ENCODE results near the gene NLN. TPM values are rescaled to one million over a fixed set of nuclear protein-coding genes. Genes with fewer than 3 reads are reported as not detected.

The NLN gene
- total and polyA plus RNA-seq, 2 of the 4 experiments (the other 2 are of a cell fraction) = 19.1 to 37.1 TPM

GRCh38 chr5:65816729-65817128 is 94.7 kb downstream of the NLN start:
- H3K27me3 ChIP-seq (ENCODE audit: control insufficient read depth, insufficient read depth, low read length) = no peaks in the 10 kb centered on the region
- no peak overlapping the region for H3K4ac ChIP-seq (ENCODE audit: low read depth, low read length)
- H4K8ac ChIP-seq (ENCODE audit: low read depth in 2 of 2, low read length in 2 of 2) = no peak overlapping the region
- H3K9ac ChIP-seq (ENCODE audit: low read depth, low read length) = no peak overlapping the region
- H3K14ac ChIP-seq (replicated peaks; ENCODE audit: low read depth, low read length) = no peak overlapping the region
- H3K56ac ChIP-seq (ENCODE audit: extremely low read depth, insufficient read depth, low read length) = no peak overlapping the region
- no peak overlapping the region for H3K4me3 ChIP-seq (ENCODE audit: insufficient read depth, low read depth, low read length)
- H3K4me1 ChIP-seq (ENCODE audit: control insufficient read depth, insufficient read depth, low read length) = peaks cover 3% of the 10 kb centered on the region; the same call in 1 of the 2 replicates
- H3K4me2 ChIP-seq (ENCODE audit: low read depth, low read length) = no peak overlapping the region
- no peak overlapping the region for H2AFZ ChIP-seq (replicated peaks; ENCODE audit: low read length, poor library complexity)
- no peak overlapping the region for H3K23ac ChIP-seq (ENCODE audit: low read depth, low read length)
- H4K91ac ChIP-seq (ENCODE audit: insufficient read depth, low read depth, low read length) = no peak overlapping the region
- no peaks in the 10 kb centered on the region; the same call in 1 of the 2 replicates for H3K9me1 ChIP-seq (ENCODE audit: insufficient read depth, low read length)
- H4K5ac ChIP-seq (ENCODE audit: low read depth, low read length) = no peak overlapping the region
- no peak; the same call in 1 of the 2 replicates for ATAC-seq (ENCODE audit: low read depth)
- H2AK5ac ChIP-seq (ENCODE audit: low read depth, low read length) = no peak overlapping the region
- H2BK5ac ChIP-seq (ENCODE audit: low read depth, low read length, poor library complexity, severe bottlenecking) = no peak overlapping the region
- H4K20me1 ChIP-seq (ENCODE audit: insufficient read depth, low read length) = no peaks in the 10 kb centered on the region
- DNase-seq = no peak
- no peak overlapping the region for H3K27ac ChIP-seq (ENCODE audit: insufficient read depth, low read length)
- no peaks in the 10 kb centered on the region for H3K9me3 ChIP-seq (ENCODE audit: control insufficient read depth, insufficient read depth, low read length)
- WGBS, 2 experiments (ENCODE audit: extremely low coverage in 2 of 2, insufficient read length in 1 of 2) = no CpG with 5 or more reads among the region's 2 CpGs
- peaks cover 7% of the 10 kb centered on the region for H3K36me3 ChIP-seq (ENCODE audit: control insufficient read depth, insufficient read depth, low read length)
- BruUV-seq (replicated peaks) = no TSS peak
- no peak overlapping the region for H2BK20ac ChIP-seq (ENCODE audit: low read depth, low read length)
- in situ Hi-C loops (cut with MboI; ENCODE audit: low sequenced_read_pairs) = no loop called here
- dilution Hi-C loops (cut with HindIII; ENCODE audit: low sequenced_read_pairs, unreplicated experiment) = no loop called here
- intact Hi-C loops (cut with micrococcal nuclease) = no loop called here
- ChIA-PET CTCF (interaction anchor here (0.6 kb wide), 1 partner anchor 65 kb away, joined by 5 read pairs; no protein-coding TSS in a partner anchor), POLR2A (ENCODE audit: unreplicated experiment) (no interaction called here)
- no peak overlapping the region for H3K18ac ChIP-seq (ENCODE audit: low read depth, low read length)
- H2AK9ac ChIP-seq (replicated peaks; ENCODE audit: low read depth, low read length, poor library complexity) = no peak overlapping the region
- TF ChIP-seq CEBPB (IDR thresholded peaks at IDR 0.05; ENCODE audit: low read depth, low read length) (0 out of 2 replicates have a peak, but pooled peaks have one; percentile 21), POLR2A (IDR thresholded peaks at IDR 0.05; ENCODE audit: low read depth, low read length) (no peak)
- peaks cover 0 to 4% of the 10 kb centered on the region in 2 experiments; a peak in 2 of 4 replicates for H3K79me1 ChIP-seq (ENCODE audit: low read depth in 1 of 2, low read length in 2 of 2)
- no peak overlapping the region for H2BK120ac ChIP-seq (ENCODE audit: low read depth, low read length)
- no peak overlapping the region for H2BK15ac ChIP-seq (ENCODE audit: low read depth, low read length)
